Activated CD4-positive, alpha-beta T cell treated with anti-CD3 and anti-CD28 coated beads for 1 hour (primary cell): Measurements from ENCODE around the gene IGBP1.
"Not testable (repeated sequence)": the region's sequence is repeated elsewhere in the genome, so short reads cannot be mapped to it uniquely, and the experiment has no call there.

ENCODE experiments used
- DNase-seq: peaks from one replicate; pipeline ENCODE4 v3.0.0-alpha.2; 2020

Gene IGBP1

GRCh38 chrX:70133303-70134115 is at the start of gene IGBP1:
TSS of gene IGBP1 (plus strand) at chrX:70133447. CDS start at chrX:70133948, 501 bp downstream.
- DNase-seq: peak; percentile 63

DNA sequence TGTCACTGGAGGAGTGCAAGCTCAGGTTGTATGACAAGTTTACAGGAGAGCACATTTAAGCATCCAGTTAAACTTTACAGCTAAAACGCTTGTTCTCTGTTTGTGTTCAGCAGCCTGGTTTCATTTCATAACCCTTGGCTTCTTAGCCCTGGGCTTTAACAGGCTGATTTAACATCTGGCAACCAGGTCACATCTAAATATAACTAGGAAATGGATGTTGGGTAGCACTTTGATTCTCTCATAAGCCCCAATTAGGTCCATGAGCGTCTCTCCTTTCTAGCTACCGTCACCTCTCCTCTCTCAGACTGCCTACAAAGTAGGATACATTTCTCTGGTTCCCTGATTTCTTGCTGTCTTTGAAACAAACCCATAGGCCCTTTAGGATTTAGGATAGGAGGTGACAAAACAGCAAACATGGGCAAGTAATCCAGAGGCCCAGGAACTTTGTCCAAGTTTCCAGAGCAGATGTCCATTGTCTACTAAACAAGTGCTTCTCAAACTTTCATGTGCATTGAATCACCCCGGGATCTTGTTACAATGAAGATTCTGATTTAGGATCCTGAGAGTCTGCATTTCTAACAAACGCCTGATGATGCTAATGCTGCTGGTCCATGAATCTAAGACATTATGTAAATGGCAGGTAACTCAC is 48.5 kb upstream of the IGBP1 start:
- DNase-seq: no peak

GRCh38 chrX:70087857-70088630 is 45.2 kb upstream of the IGBP1 start:
- DNase-seq: no peak

- no peak for DNase-seq
Observed at GRCh38 chrX:70088751-70089150, 44.5 kb upstream of the IGBP1 start.

DNA sequence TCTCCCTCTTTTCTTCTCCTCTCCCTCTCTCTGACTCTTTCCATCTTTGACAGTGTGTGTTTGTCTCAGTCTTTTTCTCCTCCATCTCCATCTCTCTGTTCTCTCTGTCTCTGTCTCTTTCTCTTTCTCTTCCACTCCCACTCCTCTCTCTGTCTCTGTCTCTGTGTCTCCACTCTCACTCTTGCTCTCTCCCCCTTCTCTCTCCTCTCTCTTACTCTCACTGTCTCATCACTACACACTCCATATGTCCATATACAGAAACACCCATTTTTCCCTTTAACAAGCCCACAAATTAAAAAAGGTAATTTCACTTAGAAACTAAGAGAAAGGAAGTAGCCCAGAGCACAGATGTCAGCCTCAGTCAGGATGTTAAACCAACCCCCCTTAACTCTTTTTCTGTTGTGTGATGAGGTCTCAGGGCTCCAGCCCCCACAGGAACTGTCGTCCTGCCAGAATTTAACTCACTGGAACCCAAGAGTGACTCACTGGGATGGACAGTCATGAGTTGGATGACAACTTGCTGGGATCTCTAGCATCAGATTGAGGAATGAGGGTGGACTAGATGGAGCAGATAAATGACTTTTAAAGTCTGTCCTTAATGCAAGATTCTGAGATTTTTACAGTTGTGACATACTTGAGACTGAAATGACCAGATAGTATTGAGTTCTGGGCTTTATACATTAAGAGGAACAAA is 43.5 kb upstream of the IGBP1 start:
- no peak for DNase-seq

DNA sequence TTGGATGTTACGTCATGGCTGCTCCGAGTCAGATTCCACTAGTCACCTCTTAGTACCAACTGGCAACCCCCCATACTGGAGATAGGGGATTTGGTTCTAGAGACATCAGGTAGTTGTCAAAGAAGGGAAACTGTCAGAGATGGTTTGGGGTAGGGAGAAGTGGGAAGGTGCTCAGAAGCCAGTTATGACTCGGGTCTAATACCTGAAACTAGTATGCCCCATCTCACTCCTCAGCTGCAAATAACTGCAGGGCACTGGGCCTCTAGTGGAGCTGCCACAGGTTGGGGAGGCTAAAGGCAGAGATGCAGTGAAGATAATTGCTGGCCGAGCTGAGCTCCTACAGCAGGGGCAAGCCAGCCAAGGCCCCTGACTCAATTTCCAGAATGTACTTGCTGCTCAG is 41.0 kb upstream of the IGBP1 start:
- no peak for DNase-seq

- DNase-seq: no peak
Observed at GRCh38 chrX:70096052-70096451, 37.2 kb upstream of the IGBP1 start.

DNA sequence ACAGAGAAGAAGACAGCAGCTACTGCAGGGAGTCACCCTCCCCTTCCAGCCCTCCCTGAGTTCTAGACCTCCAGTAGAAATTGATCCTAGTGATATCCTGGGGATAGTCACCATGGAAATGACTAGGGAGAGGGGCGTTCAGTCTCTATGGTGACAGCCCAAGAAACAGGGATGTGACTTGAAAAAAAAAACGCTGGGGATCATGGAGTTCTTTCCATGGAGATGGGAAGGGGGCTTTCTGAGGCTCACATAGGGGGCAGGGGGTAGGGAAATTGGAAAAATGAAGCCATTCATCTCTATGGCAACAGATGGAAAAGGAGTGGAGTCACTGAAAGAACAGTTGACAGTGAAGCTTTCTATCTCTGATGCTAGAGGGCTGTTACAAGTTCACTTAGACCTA is 28.0 kb upstream of the IGBP1 start:
- DNase-seq: no peak

DNA sequence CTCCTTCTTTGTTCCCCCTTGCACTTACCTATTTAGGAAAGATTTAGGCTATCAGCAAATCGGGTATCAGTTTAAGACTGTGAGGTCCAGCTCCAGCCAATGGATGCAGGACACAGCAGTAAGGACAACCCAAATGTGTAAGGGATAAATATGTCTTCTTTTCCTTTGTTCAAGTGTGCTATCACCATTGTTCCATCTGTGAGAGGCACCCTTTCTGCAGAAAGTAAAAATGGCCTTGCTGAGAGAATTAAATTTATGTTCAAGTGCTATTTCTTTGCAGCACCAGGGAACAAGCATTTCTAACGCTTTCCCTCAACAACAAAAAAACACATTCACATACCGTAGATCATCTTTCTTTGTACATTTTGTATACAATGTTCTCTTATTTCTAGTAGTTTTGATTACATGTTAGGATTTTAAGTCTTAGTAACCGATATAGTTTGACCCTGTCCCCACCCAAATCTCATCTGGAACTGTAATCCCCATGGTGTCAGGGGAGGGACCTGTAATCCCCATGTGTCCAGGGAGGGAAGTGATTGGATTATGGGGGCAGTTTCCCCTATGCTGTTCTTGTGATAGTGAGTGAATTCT is 21.7 kb upstream of the IGBP1 start:
- DNase-seq: not testable (repeated sequence)

- DNase-seq: no peak
Observed at GRCh38 chrX:70117738-70118137, 15.5 kb upstream of the IGBP1 start.

DNA sequence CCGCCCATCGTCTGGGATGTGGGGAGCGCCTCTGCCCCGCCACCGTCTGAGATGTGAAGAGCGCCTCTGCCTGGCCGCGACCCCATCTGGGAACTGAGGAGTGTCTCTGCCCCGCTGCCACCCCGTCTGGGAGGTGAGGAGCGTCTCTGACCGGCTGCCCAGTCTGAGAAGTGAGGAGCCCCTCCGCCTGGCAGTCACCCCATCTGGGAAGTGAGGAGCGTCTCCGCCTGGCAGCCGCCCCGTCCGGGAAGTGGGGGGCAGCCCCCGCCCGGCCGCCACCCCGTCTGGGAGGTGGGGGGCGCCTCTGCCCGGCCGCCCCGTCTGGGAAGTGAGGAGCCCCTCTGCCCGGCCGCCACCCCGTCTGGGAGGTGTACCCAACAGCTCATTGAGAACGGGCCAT is 10.2 kb upstream of the IGBP1 start:
- DNase-seq: not testable (repeated sequence)

GRCh38 chrX:70124678-70125077 is 8.6 kb upstream of the IGBP1 start:
- DNase-seq: no peak

DNA sequence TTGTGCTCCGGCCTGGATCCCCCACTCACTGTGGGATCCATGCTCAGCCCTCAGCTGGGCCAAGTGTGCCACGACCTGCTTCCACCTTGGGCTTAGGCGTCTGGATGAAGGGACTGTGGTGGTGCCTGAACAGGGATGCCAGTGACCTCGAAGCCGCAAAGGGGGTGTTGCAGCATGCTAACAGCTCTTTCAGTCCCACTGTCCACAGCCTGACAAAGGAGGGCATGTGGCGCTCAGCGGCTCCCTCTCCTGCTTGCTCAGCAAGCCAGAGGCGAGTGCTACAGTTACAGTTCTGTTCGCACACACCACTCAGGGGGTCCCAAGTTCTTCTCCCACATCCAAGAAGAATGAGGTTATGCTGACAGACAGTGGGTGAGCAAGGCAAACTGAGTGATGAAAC is 5.2 kb upstream of the IGBP1 start:
- DNase-seq: no peak

DNA sequence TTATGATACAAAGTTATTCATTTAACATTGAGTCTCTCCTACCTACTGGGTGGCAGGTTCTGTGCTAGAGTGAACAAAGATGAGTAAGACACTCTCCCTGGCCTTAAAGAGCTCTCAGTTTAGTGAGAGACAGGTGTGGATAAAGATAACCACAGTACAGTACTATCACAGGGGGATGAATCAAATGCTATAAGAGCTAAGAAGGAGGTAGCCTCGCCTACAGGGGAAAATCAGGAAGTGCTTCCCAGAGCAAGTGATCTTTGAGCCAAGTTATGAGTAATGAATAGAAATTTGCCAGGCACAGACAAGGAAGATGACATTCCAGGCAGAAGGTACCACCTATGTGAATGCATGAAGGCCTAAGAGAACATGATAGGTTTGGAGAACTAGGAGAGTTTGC is 3.4 kb upstream of the IGBP1 start:
- DNase-seq: no peak

DNA sequence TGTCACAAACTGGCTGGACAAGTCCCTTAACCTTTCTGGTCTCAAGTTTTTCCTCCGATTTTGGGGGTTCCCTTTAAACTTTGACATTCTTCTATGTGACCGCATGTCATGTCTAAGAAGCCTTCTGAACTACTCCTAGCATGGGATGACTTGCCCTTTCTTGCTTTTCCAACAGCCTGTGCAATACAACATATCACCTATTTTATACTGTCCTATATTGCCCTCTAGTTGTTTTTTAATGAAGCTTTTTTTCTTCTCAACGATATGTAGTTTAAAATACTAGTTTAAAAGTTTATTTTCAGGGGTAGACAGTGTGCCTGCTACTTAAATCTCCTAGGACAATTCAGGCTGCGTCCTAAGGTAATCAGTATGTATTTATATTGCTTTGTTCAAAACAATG is 1.0 kb upstream of the IGBP1 start:
- DNase-seq: no peak

DNA sequence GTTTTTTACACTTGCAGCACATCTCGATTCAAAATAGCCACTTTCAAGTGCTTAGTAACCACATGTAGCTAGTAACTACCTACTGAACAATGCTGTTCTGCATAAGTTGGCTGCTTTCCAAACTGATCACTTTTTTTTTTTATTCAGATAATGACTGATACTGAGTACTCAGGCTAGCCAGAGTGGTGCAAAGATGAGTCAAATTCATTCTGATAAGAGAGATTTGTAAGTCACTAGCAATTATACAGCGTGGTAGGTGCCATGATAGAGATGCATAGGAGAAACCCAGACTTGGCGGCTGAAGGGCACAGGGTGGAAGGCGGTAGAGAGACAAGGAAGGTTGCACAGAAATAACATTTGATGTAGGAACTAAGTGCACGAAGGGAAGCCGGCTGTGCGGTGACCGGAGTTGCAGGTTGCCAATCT is 357 bp upstream of the IGBP1 start:
- DNase-seq: no peak

GRCh38 chrX:70134116-70134477 is 850 bp downstream of the IGBP1 start:
- no peak for DNase-seq

DNA sequence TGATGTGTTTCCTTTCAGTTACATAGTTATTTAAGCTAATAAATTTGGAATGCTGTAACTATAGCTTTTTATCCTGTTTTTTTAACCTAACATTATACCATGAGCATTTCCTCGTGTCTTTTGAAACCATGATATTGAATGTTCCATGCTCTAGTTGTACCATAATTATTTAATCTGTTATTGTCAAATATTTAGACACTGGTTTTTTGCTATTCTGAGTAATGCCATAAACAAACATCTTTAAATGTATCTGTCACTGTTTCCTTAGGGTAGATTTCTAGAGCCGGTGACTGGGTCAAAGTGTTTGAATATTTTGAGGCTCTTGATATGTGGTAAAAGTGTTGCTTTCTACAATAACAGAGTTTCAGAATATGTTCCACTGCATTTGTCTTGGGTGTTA is 5.4 kb downstream of the IGBP1 start:
- no peak for DNase-seq

DNA sequence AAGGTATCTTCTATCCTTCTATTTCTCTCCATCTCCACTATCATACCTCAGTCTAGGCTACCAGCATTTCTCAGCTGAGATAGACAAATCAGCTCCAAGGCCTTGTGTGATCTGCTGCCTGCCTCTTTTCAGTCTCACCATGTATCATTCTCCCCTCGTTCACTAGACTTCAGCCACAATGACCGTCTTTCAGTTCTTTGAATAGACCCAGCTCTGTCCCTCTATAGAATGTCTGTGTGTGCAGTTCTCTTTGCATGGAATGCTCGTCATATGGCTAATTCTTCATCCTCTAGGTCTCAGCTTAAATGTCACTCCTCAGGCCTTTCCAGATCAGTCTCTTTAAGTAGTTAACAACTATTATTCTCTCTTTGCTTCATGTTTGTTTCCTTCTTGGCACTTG is 6.5 kb downstream of the IGBP1 start:
- DNase-seq: no peak

DNA sequence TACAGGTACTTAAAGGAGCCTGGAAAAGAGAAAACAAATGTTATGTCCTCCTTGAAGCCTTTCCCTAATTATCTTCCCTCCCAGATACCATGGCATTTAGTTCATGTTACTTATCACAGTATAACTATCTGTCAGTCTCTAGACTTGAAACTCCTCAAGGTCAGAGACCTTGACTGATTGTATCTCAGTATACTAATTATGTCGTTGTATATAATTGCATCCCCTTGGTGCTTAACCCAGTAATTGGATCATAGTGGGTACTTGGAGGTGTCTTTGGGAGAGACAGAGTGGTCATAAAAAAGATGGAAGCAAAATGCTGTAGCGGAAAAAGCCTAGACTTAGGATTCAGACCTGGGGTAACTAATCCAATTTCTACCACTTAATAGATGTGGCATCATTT is 8.1 kb downstream of the IGBP1 start:
- DNase-seq: no peak

DNA sequence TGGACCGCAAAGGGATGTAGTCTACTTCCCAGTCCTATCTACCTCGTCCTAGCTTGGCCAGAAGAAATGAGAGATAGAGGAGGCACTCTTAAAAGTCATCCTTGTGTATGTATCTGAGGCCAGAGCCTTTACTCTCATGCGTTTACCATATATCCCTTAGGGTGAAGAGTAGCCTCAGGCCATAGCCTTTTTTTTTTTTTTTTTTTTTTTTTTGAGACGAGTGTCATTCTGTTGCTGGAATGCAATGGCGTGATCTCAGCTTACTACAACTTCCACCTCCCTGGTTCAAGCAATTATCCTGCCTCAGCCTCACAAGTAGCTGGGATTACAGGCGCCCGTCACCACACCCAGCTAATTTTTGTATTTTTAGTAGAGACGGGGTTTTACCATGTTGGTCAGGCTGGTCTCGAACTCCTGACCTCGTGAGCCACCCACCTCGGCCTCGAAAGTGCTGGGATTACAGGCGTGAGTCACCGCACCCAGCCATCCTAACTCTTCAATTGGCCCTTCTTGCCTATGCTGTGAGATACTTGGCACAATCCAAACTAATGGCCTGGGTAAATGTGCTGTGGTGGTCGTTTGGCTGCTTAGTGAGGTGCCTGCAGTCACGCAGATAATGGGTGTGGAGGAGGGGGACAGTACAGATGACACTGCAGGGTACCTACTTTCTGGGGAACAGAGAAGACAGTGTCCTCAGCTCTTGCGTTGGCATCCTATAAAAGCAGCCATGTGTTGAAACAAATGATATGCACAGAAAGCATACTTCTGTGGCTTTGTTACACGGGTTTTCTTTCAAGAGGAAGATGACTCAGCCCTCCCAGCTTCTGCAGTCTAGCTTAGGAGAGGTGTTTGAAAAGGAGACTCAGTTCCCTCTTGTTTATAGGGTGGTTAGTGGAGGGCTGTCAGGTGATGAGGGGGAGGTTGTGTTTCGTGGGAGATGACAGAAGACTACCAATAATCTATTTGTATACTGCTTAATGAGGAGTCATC is 33.6 kb downstream of the IGBP1 start:
- DNase-seq: no peak
